Liver (tissue), 9 donors: Measurements from ENCODE around the gene PHLPP1. TPM values are rescaled to one million over a fixed set of nuclear protein-coding genes. Genes with fewer than 3 reads are reported as not detected.

ENCODE experiments used
- DNase-seq: peaks from one replicate; pipeline ENCODE4 v3.0.0-alpha.2; 2017; ENCODE audit warnings: low spot score
- H3K27ac ChIP-seq, 2 donors: one replicate each; pipeline ENCODE4 v1.7.0; 2013; ENCODE audit warnings: inconsistent platforms in 2 of 2, low read length in 2 of 2, control low read depth in 1 of 2, low read depth in 1 of 2, mild to moderate bottlenecking in 1 of 2
- H3K27me3 ChIP-seq, 4 donors: one replicate each; pipeline versions ENCODE4 v1.6.1 to v1.7.0; 2013; ENCODE audit warnings: low read length in 3 of 4, inconsistent platforms in 1 of 4, mild to moderate bottlenecking in 1 of 4, moderate library complexity in 1 of 4; ENCODE audit not compliant: control insufficient read depth in 4 of 4, insufficient read depth in 4 of 4
- H3K36me3 ChIP-seq, 4 donors: one replicate each; pipeline versions ENCODE4 v1.6.1 to v1.7.0; 2013; ENCODE audit warnings: low read length in 3 of 4, mild to moderate bottlenecking in 3 of 4, low read depth in 1 of 4, moderate library complexity in 1 of 4; ENCODE audit not compliant: control insufficient read depth in 4 of 4, insufficient read depth in 3 of 4
- H3K4me1 ChIP-seq, 4 donors: one replicate each; pipeline versions ENCODE4 v1.6.1 to v1.7.0; 2013; ENCODE audit warnings: low read length in 3 of 4, mild to moderate bottlenecking in 3 of 4, moderate library complexity in 1 of 4; ENCODE audit not compliant: control insufficient read depth in 4 of 4, insufficient read depth in 4 of 4
- H3K4me3 ChIP-seq, 3 donors: one replicate each; pipeline versions ENCODE4 v1.6.1 to v1.7.0; 2013; ENCODE audit warnings: low read length in 3 of 3, control low read depth in 1 of 3, low read depth in 1 of 3, mild to moderate bottlenecking in 1 of 3
- H3K9ac ChIP-seq, 2 donors: one replicate each; pipeline ENCODE4 v1.7.0; 2013; ENCODE audit warnings: low read length in 2 of 2, mild to moderate bottlenecking in 2 of 2, moderate library complexity in 2 of 2, control low read depth in 1 of 2, low read depth in 1 of 2
- H3K9me3 ChIP-seq, 4 donors: one replicate each; pipeline versions ENCODE4 v1.6.1 to v1.7.0; 2013; ENCODE audit warnings: low read length in 3 of 4; ENCODE audit not compliant: control insufficient read depth in 4 of 4
- CTCF ChIP-seq: fragments of 150-350 bp; IDR thresholded peaks from 2 replicates; pipeline ENCODE4 v1.5.1; 2017; ENCODE audit warnings: improper control_type of control experiment, low read depth, low read length; ENCODE audit not compliant: missing input control
- EGR1 ChIP-seq, 2 donors: IDR thresholded peaks; 2 replicates each; pipeline ENCODE4 v1.6.1; 2016 to 2018; ENCODE audit warnings: antibody characterized with exemption in 2 of 2, low read depth in 2 of 2
- FOXA1 ChIP-seq: IDR thresholded peaks from 2 replicates; pipeline ENCODE4 v1.6.1; 2016; ENCODE audit warnings: antibody characterized with exemption
- FOXA2 ChIP-seq: IDR thresholded peaks from 2 replicates; pipeline ENCODE4 v1.6.1; 2016; ENCODE audit warnings: antibody characterized with exemption
- GABPA ChIP-seq, 2 donors: IDR thresholded peaks in 1 of 2; conservative IDR thresholded peaks in 1 of 2; 2 replicates each; pipeline ENCODE4 v1.6.1; 2016; ENCODE audit warnings: antibody characterized with exemption in 2 of 2, mild to moderate bottlenecking in 1 of 2, moderate library complexity in 1 of 2
- HNF4A ChIP-seq, 2 donors: conservative IDR thresholded peaks; 2 replicates each; pipeline ENCODE4 v1.6.1; 2016; ENCODE audit warnings: antibody characterized with exemption in 2 of 2, mild to moderate bottlenecking in 2 of 2
- HNF4G ChIP-seq: IDR thresholded peaks from 2 replicates; pipeline ENCODE4 v1.6.1; 2016; ENCODE audit warnings: antibody characterized with exemption
- JUND ChIP-seq, 2 donors: IDR thresholded peaks; 2 replicates each; pipeline ENCODE4 v1.6.1; 2016; ENCODE audit warnings: antibody characterized with exemption in 2 of 2
- NR2F2 ChIP-seq: IDR thresholded peaks from 2 replicates; pipeline ENCODE4 v1.6.1; 2016; ENCODE audit warnings: antibody characterized with exemption
- RAD21 ChIP-seq, 2 donors: IDR thresholded peaks; 2 replicates each; pipeline ENCODE4 v1.6.1; 2016; ENCODE audit warnings: antibody characterized with exemption in 2 of 2, mild to moderate bottlenecking in 2 of 2
- REST ChIP-seq: IDR thresholded peaks from 2 replicates; pipeline ENCODE4 v1.6.1; 2016; ENCODE audit warnings: antibody characterized with exemption, mild to moderate bottlenecking
- RXRA ChIP-seq, 2 donors: IDR thresholded peaks; 2 replicates each; pipeline ENCODE4 v1.6.1; 2017 to 2018; ENCODE audit warnings: antibody characterized with exemption in 2 of 2, mild to moderate bottlenecking in 1 of 2
- SP1 ChIP-seq: IDR thresholded peaks from 2 replicates; pipeline ENCODE4 v1.6.1; 2018; ENCODE audit warnings: antibody characterized with exemption, mild to moderate bottlenecking
- TAF1 ChIP-seq: conservative IDR thresholded peaks from 2 replicates; pipeline ENCODE4 v1.6.1; 2016; ENCODE audit warnings: antibody characterized with exemption, mild to moderate bottlenecking
- YY1 ChIP-seq: IDR thresholded peaks from 2 replicates; pipeline ENCODE4 v1.6.1; 2016; ENCODE audit warnings: antibody characterized with exemption, mild to moderate bottlenecking
- WGBS: extraction: QIAGEN DNeasy Blood & Tissue Kit; methylation state at CpG from one replicate; pipeline ENCODE4 v1.1.7; 2013; 5-methylcytosine and 5-hydroxymethylcytosine counted together
- polyA plus RNA-seq, 2 donors: library from polyadenylated mRNA; stranded (reverse) in 1 of 2; unstranded in 1 of 2; fragments of 200-250 nt in 1 of 2; fragments of >200 nt in 1 of 2; fragmentation: Nextera tagmentation in 1 of 2; extraction: Ambion mirVana in 1 of 2; gene quantifications; one replicate each; pipeline versions ENCODE4 v1.2.1 to v1.2.3, GENCODE V29; 2013 to 2015
- total RNA-seq, 2 donors: library from RNA; depleted of rRNA; stranded (reverse); fragments of >200 nt; gene quantifications; one replicate each; pipeline ENCODE4 v1.2.3, GENCODE V29; 2014
- TF ChIP-seq, protein P1 (sequence below): IDR thresholded peaks from 2 replicates; pipeline ENCODE4 v1.6.1; 2016; ENCODE audit warnings: antibody characterized with exemption
- TF ChIP-seq, protein P2 (sequence below): IDR thresholded peaks from 2 replicates; pipeline ENCODE4 v1.6.1; 2016; ENCODE audit warnings: antibody characterized with exemption
- TF ChIP-seq, protein P3 (sequence below): IDR thresholded peaks from 2 replicates; pipeline ENCODE4 v1.6.1; 2016; ENCODE audit warnings: antibody characterized with exemption
- donor health status: healthy.
- donor health status: healthy.
- donor health status: healthy.
- donor health status: healthy.
- donor health status: healthy.

Gene PHLPP1
- total and polyA plus RNA-seq, 4 donors, result 4.2 to 14.5 (median 8.6) TPM

- TF ChIP-seq FOXA2 (no peak), HNF4A (conservative IDR thresholded peaks at IDR 0.05) (no peak), JUND (IDR thresholded peaks at IDR 0.05) (no peak), TAF1 (no peak), GABPA (IDR thresholded peaks at IDR 0.05 in 1 of 2, conservative IDR thresholded peaks at IDR 0.05 in 1 of 2) (no peak), HNF4G (no peak), REST (no peak), EGR1 (IDR thresholded peaks at IDR 0.05; ENCODE audit: low read depth in 2 of 2) (no peak), RAD21 (IDR thresholded peaks at IDR 0.05) (no peak), SP1 (no peak), YY1 (no peak), CTCF (no peak), RXRA (IDR thresholded peaks at IDR 0.05) (no peak), FOXA1 (no peak), NR2F2 (no peak)
- TF ChIP-seq, protein P1, sequence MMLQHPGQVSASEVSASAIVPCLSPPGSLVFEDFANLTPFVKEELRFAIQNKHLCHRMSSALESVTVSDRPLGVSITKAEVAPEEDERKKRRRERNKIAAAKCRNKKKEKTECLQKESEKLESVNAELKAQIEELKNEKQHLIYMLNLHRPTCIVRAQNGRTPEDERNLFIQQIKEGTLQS, result no peak
- TF ChIP-seq, protein P2, sequence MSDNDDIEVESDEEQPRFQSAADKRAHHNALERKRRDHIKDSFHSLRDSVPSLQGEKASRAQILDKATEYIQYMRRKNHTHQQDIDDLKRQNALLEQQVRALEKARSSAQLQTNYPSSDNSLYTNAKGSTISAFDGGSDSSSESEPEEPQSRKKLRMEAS, result no peak
- TF ChIP-seq, protein P3, sequence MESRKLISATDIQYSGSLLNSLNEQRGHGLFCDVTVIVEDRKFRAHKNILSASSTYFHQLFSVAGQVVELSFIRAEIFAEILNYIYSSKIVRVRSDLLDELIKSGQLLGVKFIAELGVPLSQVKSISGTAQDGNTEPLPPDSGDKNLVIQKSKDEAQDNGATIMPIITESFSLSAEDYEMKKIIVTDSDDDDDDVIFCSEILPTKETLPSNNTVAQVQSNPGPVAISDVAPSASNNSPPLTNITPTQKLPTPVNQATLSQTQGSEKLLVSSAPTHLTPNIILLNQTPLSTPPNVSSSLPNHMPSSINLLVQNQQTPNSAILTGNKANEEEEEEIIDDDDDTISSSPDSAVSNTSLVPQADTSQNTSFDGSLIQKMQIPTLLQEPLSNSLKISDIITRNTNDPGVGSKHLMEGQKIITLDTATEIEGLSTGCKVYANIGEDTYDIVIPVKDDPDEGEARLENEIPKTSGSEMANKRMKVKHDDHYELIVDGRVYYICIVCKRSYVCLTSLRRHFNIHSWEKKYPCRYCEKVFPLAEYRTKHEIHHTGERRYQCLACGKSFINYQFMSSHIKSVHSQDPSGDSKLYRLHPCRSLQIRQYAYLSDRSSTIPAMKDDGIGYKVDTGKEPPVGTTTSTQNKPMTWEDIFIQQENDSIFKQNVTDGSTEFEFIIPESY, result no peak
- no peak for DNase-seq
- WGBS, result 96% methylated on average over 1 of the region's 1 CpG
Measured at GRCh38 chr18:62880034-62880433, 164.7 kb downstream of the PHLPP1 start.

More at GRCh38 chr18:62880034-62880433, 164.7 kb downstream of the PHLPP1 start:
- no peaks in the 10 kb centered on the region for H3K27me3 ChIP-seq
- H3K4me1 ChIP-seq, result peaks cover 0 to 5% (median 0%) of the 10 kb centered on the region in 4 donors
- H3K9me3 ChIP-seq, result no peaks in the 10 kb centered on the region
- H3K4me3 ChIP-seq, result no peak overlapping the region
- H3K9ac ChIP-seq, result no peak overlapping the region
- H3K27ac ChIP-seq, result no peak overlapping the region
- H3K36me3 ChIP-seq, result peaks cover 0 to 2% (median 0%) of the 10 kb centered on the region in 4 donors
